ENCODE data around the gene PIP5K1B. TPM values are rescaled to one million over a fixed set of nuclear protein-coding genes. Genes with fewer than 3 reads are reported as not detected.

The PIP5K1B gene
- total RNA-seq, 1 donor from 2014 or later = not detected

- no peak overlapping the region for H3K4me3 ChIP-seq (ENCODE audit: low read depth, low read length)
- TF ChIP-seq, protein P1, sequence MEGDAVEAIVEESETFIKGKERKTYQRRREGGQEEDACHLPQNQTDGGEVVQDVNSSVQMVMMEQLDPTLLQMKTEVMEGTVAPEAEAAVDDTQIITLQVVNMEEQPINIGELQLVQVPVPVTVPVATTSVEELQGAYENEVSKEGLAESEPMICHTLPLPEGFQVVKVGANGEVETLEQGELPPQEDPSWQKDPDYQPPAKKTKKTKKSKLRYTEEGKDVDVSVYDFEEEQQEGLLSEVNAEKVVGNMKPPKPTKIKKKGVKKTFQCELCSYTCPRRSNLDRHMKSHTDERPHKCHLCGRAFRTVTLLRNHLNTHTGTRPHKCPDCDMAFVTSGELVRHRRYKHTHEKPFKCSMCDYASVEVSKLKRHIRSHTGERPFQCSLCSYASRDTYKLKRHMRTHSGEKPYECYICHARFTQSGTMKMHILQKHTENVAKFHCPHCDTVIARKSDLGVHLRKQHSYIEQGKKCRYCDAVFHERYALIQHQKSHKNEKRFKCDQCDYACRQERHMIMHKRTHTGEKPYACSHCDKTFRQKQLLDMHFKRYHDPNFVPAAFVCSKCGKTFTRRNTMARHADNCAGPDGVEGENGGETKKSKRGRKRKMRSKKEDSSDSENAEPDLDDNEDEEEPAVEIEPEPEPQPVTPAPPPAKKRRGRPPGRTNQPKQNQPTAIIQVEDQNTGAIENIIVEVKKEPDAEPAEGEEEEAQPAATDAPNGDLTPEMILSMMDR (conservative IDR thresholded peaks at IDR 0.05; ENCODE audit: low read depth, low read length) = no peak
- DNase-seq (ENCODE audit: low read depth) = no peak
Measured at GRCh38 chr9:68950689-68951088, 245.6 kb downstream of the PIP5K1B start.

- DNase-seq (ENCODE audit: low read depth) = no peak
- TF ChIP-seq, protein P1 (conservative IDR thresholded peaks at IDR 0.05; ENCODE audit: low read depth, low read length) = no peak
- no peak overlapping the region for H3K4me3 ChIP-seq (ENCODE audit: low read depth, low read length)
Measured at GRCh38 chr9:68951879-68952659, 247.0 kb downstream of the PIP5K1B start.

DNA sequence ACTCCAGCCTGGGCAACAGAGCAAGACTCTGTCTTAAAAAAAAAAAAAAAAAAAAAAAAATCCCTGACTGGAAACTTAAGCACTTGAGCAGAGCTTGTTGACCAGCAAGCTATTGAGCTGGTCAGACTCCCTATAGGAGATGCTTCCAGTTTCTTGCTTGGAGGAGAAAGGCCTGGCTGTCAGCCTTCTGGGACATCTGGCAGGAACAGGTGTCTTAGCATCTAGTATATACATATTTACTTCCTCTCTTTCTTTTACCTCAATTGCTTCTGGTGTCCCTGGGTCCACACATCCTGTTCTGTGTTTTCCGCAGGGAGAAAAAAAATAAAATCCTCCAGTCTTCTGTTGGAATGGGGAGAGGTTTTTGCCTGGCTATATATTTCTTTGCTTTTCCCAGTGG is 248.7 kb downstream of the PIP5K1B start:
- TF ChIP-seq, protein P1 (conservative IDR thresholded peaks at IDR 0.05; ENCODE audit: low read depth, low read length) = no peak
- H3K4me3 ChIP-seq (ENCODE audit: low read depth, low read length) = no peak overlapping the region

DNA sequence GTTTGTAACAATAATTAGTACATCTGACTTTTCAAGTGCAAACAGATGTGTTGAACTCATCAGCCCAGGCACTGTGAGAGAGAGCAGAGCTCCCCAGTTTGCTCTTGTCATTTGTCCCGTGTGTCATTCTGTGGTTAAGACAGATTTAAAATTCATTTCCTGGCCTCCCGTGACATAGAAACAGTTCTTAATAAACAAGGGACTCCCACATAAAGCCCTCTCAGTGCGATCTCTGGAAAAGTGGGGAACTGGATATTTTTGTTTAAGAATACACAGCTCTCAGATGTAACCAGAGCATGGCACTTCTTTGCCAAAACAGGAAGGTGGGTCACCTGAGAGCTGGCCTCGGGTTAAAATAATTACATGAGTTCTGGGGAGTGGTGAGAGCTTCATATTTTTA is 250.3 kb downstream of the PIP5K1B start:
- no peak for DNase-seq (ENCODE audit: low read depth)
- H3K4me3 ChIP-seq (ENCODE audit: low read depth, low read length) = no peak overlapping the region
- TF ChIP-seq, protein P1 (conservative IDR thresholded peaks at IDR 0.05; ENCODE audit: low read depth, low read length) = no peak

More for the DNA sequence above, 248.7 kb downstream of the PIP5K1B start:
- no peak for DNase-seq (ENCODE audit: low read depth)

DNA sequence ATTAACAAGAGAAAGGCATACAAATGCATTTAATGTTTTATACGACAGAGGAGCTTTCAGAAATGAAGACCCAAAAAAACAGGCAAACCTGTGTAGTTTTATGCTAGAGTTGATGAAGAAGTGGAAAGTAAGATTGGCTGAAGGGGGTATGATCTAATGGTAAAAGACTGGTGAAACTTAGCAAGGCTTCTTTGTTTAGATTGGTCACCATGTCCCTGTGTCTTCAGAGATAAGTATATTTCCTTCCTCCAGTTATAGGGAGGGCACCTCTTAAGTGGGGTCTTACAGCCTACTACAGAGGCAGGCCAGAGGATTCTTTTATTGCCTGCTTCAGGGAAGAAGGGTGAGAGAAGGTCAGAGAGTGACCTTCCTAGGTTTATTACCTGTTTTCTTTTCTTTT is 252.4 kb downstream of the PIP5K1B start:
- H3K4me3 ChIP-seq (ENCODE audit: low read depth, low read length) = no peak overlapping the region
- TF ChIP-seq, protein P1 (conservative IDR thresholded peaks at IDR 0.05; ENCODE audit: low read depth, low read length) = no peak
- DNase-seq (ENCODE audit: low read depth) = no peak

DNA sequence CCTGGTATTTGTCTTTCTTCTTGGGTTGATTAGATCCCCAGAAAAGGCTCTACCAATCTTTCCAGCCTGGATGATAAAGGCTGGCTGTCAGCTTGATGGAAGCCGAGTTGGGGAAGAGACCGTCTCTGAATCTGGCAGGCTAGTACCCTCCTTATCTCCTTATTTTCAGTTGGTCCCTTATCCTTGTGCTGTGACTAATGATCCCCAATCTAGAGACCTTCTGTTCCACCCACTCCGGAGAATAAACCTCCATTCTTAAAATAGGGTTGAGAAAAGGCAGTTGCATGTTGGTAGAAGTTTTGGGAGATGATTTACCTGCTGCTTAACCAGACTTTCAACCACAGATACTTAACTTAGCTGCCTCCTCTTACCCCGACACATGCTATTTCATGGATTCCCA is 256.5 kb downstream of the PIP5K1B start:
- TF ChIP-seq, protein P1 (conservative IDR thresholded peaks at IDR 0.05; ENCODE audit: low read depth, low read length) = no peak
- no peak overlapping the region for H3K4me3 ChIP-seq (ENCODE audit: low read depth, low read length)
- no peak for DNase-seq (ENCODE audit: low read depth)

- DNase-seq (ENCODE audit: low read depth) = no peak
- no peak overlapping the region for H3K4me3 ChIP-seq (ENCODE audit: low read depth, low read length)
- TF ChIP-seq, protein P1 (conservative IDR thresholded peaks at IDR 0.05; ENCODE audit: low read depth, low read length) = no peak
Measured at GRCh38 chr9:68963416-68963815, 258.4 kb downstream of the PIP5K1B start.

Measured in epithelial cell of proximal tubule (primary cell).